ENCODE results near the gene CABP2.
A peak's percentile ranks its signal among the peaks of the same experiment; 100 is the strongest.

The CABP2 gene

GRCh38 chr11:67505605-67506396 is 17.4 kb downstream of the CABP2 start:
- H3K14ac ChIP-seq (ENCODE audit: low read length): peak overlapping the region; percentile 73
- H3K27me3 ChIP-seq (ENCODE audit: insufficient read depth, low read length): no peaks in the 10 kb centered on the region
- H2BK5ac ChIP-seq (ENCODE audit: low read depth, low read length, poor library complexity): peak overlapping the region; percentile 92
- H3K27ac ChIP-seq (ENCODE audit: low read depth, low read length): peak overlapping the region; percentile 93
- peaks cover 17% of the 10 kb centered on the region for H3K79me2 ChIP-seq (ENCODE audit: control insufficient read depth, insufficient read depth, low read length, poor library complexity)
- H3K4me2 ChIP-seq (ENCODE audit: low read length): peak overlapping the region; percentile 95
- peaks cover 23 to 36% of the 10 kb centered on the region in 2 experiments for H3K4me1 ChIP-seq (ENCODE audit: control insufficient read depth in 1 of 2, insufficient read depth in 2 of 2, low read length in 2 of 2)
- WGBS (ENCODE audit: extremely low coverage, insufficient coverage, insufficient read length): no CpG with 5 or more reads among the region's 17 CpGs
- peak overlapping the region; percentile 78 for H3K18ac ChIP-seq (ENCODE audit: low read length)
- H2BK120ac ChIP-seq (ENCODE audit: insufficient read depth, low read length, poor library complexity): peak overlapping the region; percentile 90
- peak overlapping the region; percentile 4 for H3K4ac ChIP-seq (ENCODE audit: low read depth, low read length)
- peak overlapping the region; percentile 12 for H3K9ac ChIP-seq (ENCODE audit: low read length)
- peak; percentile 94 to 97 for DNase-seq
- peak overlapping the region; percentile 90 for H2AK5ac ChIP-seq (ENCODE audit: low read length)
- H4K8ac ChIP-seq (ENCODE audit: low read depth, low read length): peak overlapping the region; percentile 85
- H4K12ac ChIP-seq (ENCODE audit: low read depth, low read length): peak overlapping the region; percentile 92
- peak overlapping the region; percentile 95 for H4K91ac ChIP-seq (ENCODE audit: low read depth, low read length)
- H3K36me3 ChIP-seq (ENCODE audit: control insufficient read depth in 1 of 2, insufficient read depth in 2 of 2, low read length in 2 of 2): peaks cover 26 to 27% of the 10 kb centered on the region in 2 experiments
- H3K79me1 ChIP-seq (ENCODE audit: low read length): peaks cover 24% of the 10 kb centered on the region
- H3K4me3 ChIP-seq (ENCODE audit: low read depth, low read length): no peak overlapping the region
- no peak overlapping the region for H3K23ac ChIP-seq (ENCODE audit: low read length)
- peak overlapping the region; percentile 4 for H2AFZ ChIP-seq (ENCODE audit: insufficient read depth, low read length, poor library complexity)
- H3K9me3 ChIP-seq (ENCODE audit: insufficient read depth, low read depth, low read length): no peaks in the 10 kb centered on the region
- H2BK12ac ChIP-seq (ENCODE audit: low read length): peak overlapping the region; percentile 91

- H3K36me3 ChIP-seq (ENCODE audit: control insufficient read depth in 1 of 2, insufficient read depth in 2 of 2, low read length in 2 of 2): peaks cover 31 to 32% of the 10 kb centered on the region in 2 experiments
- H2AK5ac ChIP-seq (ENCODE audit: low read length): peak within 1 kb of the TSS; percentile 90
- peak within 1 kb of the TSS; percentile 82 for H3K14ac ChIP-seq (ENCODE audit: low read length)
- H3K4me1 ChIP-seq (ENCODE audit: control insufficient read depth in 1 of 2, insufficient read depth in 2 of 2, low read length in 2 of 2): peaks cover 23 to 36% of the 10 kb centered on the region in 2 experiments
- H3K18ac ChIP-seq (ENCODE audit: low read length): peak within 1 kb of the TSS; percentile 85
- peak within 1 kb of the TSS; percentile 92 for H4K12ac ChIP-seq (ENCODE audit: low read depth, low read length)
- peaks cover 17% of the 10 kb centered on the region for H3K79me2 ChIP-seq (ENCODE audit: control insufficient read depth, insufficient read depth, low read length, poor library complexity)
- H2AFZ ChIP-seq (ENCODE audit: insufficient read depth, low read length, poor library complexity): peak within 1 kb of the TSS; percentile 65
- H4K91ac ChIP-seq (ENCODE audit: low read depth, low read length): peak within 1 kb of the TSS; percentile 95
- H3K27ac ChIP-seq (ENCODE audit: low read depth, low read length): peak within 1 kb of the TSS; percentile 93
- H2BK12ac ChIP-seq (ENCODE audit: low read length): peak within 1 kb of the TSS; percentile 91
- peak within 1 kb of the TSS; percentile 78 for H3K9ac ChIP-seq (ENCODE audit: low read length)
- peak within 1 kb of the TSS; percentile 84 for H3K4me3 ChIP-seq (ENCODE audit: low read depth, low read length)
- no CpG with 5 or more reads among the region's 58 CpGs for WGBS (ENCODE audit: extremely low coverage, insufficient coverage, insufficient read length)
- no peak within 1 kb of the TSS for H3K23ac ChIP-seq (ENCODE audit: low read length)
- H3K27me3 ChIP-seq (ENCODE audit: insufficient read depth, low read length): no peaks in the 10 kb centered on the region
- peak within 1 kb of the TSS; percentile 92 for H2BK5ac ChIP-seq (ENCODE audit: low read depth, low read length, poor library complexity)
- H3K79me1 ChIP-seq (ENCODE audit: low read length): peaks cover 24% of the 10 kb centered on the region
- DNase-seq: peak; percentile 76 to 82
- peak within 1 kb of the TSS; percentile 95 for H3K4me2 ChIP-seq (ENCODE audit: low read length)
- peak within 1 kb of the TSS; percentile 90 for H2BK120ac ChIP-seq (ENCODE audit: insufficient read depth, low read length, poor library complexity)
- no peaks in the 10 kb centered on the region for H3K9me3 ChIP-seq (ENCODE audit: insufficient read depth, low read depth, low read length)
- H4K8ac ChIP-seq (ENCODE audit: low read depth, low read length): peak within 1 kb of the TSS; percentile 85
- H3K4ac ChIP-seq (ENCODE audit: low read depth, low read length): peak within 1 kb of the TSS; percentile 12
These were observed 18.2 kb downstream of the CABP2 start, which contains the start of gene PITPNM1 for GRCh38 chr11:67504950-67505581. PITPNM1 (minus strand) TSS chr11:67505363; CDS start chr11:67504180, 1,183 bp downstream.

GRCh38 chr11:67504005-67504949 is 19.0 kb downstream of the CABP2 start:
- WGBS (ENCODE audit: extremely low coverage, insufficient coverage, insufficient read length): no CpG with 5 or more reads among the region's 101 CpGs
- Histone ChIP-seq H3K4me1 (ENCODE audit: control insufficient read depth in 1 of 2, insufficient read depth in 2 of 2, low read length in 2 of 2) (peaks cover 23 to 36% of the 10 kb centered on the region in 2 experiments), H3K27ac (ENCODE audit: low read depth, low read length) (peak overlapping the region; percentile 63), H3K18ac (ENCODE audit: low read length) (peak overlapping the region; percentile 85), H3K14ac (ENCODE audit: low read length) (peak overlapping the region; percentile 82), H3K23ac (ENCODE audit: low read length) (no peak overlapping the region), H3K4me2 (ENCODE audit: low read length) (peak overlapping the region; percentile 95), H2AFZ (ENCODE audit: insufficient read depth, low read length, poor library complexity) (peak overlapping the region; percentile 65), H3K4ac (ENCODE audit: low read depth, low read length) (peak overlapping the region; percentile 12), H4K8ac (ENCODE audit: low read depth, low read length) (peak overlapping the region; percentile 79), H4K91ac (ENCODE audit: low read depth, low read length) (peak overlapping the region; percentile 62), H3K9ac (ENCODE audit: low read length) (peak overlapping the region; percentile 78), H3K4me3 (ENCODE audit: low read depth, low read length) (peak overlapping the region; percentile 84), H3K9me3 (ENCODE audit: insufficient read depth, low read depth, low read length) (no peaks in the 10 kb centered on the region), H3K79me1 (ENCODE audit: low read length) (peaks cover 24% of the 10 kb centered on the region), H2BK5ac (ENCODE audit: low read depth, low read length, poor library complexity) (peak overlapping the region; percentile 44), H2AK5ac (ENCODE audit: low read length) (peak overlapping the region; percentile 80), H3K27me3 (ENCODE audit: insufficient read depth, low read length) (no peaks in the 10 kb centered on the region), H2BK120ac (ENCODE audit: insufficient read depth, low read length, poor library complexity) (peak overlapping the region; percentile 4), H3K79me2 (ENCODE audit: control insufficient read depth, insufficient read depth, low read length, poor library complexity) (peaks cover 17% of the 10 kb centered on the region), H2BK12ac (ENCODE audit: low read length) (no peak overlapping the region), H3K36me3 (ENCODE audit: control insufficient read depth in 1 of 2, insufficient read depth in 2 of 2, low read length in 2 of 2) (peaks cover 37 to 38% of the 10 kb centered on the region in 2 experiments), H4K12ac (ENCODE audit: low read depth, low read length) (peak overlapping the region; percentile 54)
- DNase-seq: peak in 1 of 2 donors; percentile 33

All from trophoblast cell (in vitro differentiated cells and primary cell).